ENCODE measurements around the gene TCTN2. TPM values are rescaled to one million over a fixed set of nuclear protein-coding genes. Genes with fewer than 3 reads are reported as not detected.

The TCTN2 gene
- total RNA-seq, 1 experiment from 2014 or later = 14.7 TPM

GRCh38 chr12:123681605-123682004, 10.7 kb downstream of the TCTN2 start:
- CTCF ChIA-PET = no interaction called here

GRCh38 chr12:123683964-123684363, 13.1 kb downstream of the TCTN2 start:
- ATAC-seq (no peak), DNase-seq (ENCODE audit: low read depth, low spot score) (no peak)
- TF ChIP-seq POLR2AphosphoS5 (IDR thresholded peaks at IDR 0.05; ENCODE audit: low read depth, low read length) = no peak
- no peak for TF ChIP-seq CTCF (IDR thresholded peaks at IDR 0.05)
- TF ChIP-seq SIN3A (IDR thresholded peaks at IDR 0.05; ENCODE audit: borderline replicate concordance, insufficient read depth, low read depth, low read length) = no peak
- TF ChIP-seq TCF7L2 (IDR thresholded peaks at IDR 0.05; ENCODE audit: low read depth, low read length) = no peak
- TF ChIP-seq REST (IDR thresholded peaks at IDR 0.05; ENCODE audit: insufficient read depth in 1 of 2, low read depth in 2 of 2, low read length in 1 of 2) = no peak
- BruUV-seq (replicated peaks) = no TSS peak
- Histone ChIP-seq H3K27me3 (ENCODE audit: control insufficient read depth, insufficient read depth, low read length) (no peaks in the 10 kb centered on the region), H3K9me3 (ENCODE audit: control insufficient read depth, insufficient read depth, low read depth, low read length) (no peaks in the 10 kb centered on the region), H3K4me1 (ENCODE audit: control insufficient read depth, insufficient read depth, low read length) (no peaks in the 10 kb centered on the region), H3K27ac (ENCODE audit: low read length) (no peak overlapping the region), H3K4me3 (ENCODE audit: low read depth in 2 of 2, low read length in 2 of 2) (no peak overlapping the region), H3K36me3 (ENCODE audit: control insufficient read depth, insufficient read depth, low read length) (no peaks in the 10 kb centered on the region)
- intact Hi-C loops (cut with micrococcal nuclease; ENCODE audit: unreplicated experiment) = no loop called here
- in situ Hi-C loops (cut with HindIII; ENCODE audit: low pct_unique_long_range_greater_than_20kb, low sequenced_read_pairs) = no loop called here
- ChIA-PET CTCF (no interaction called here), POLR2A (no interaction called here)

More at GRCh38 chr12:123681605-123682004, 10.7 kb downstream of the TCTN2 start:
- no peaks in the 10 kb centered on the region for H3K36me3 ChIP-seq (ENCODE audit: control insufficient read depth, insufficient read depth, low read length)
- H3K27me3 ChIP-seq (ENCODE audit: control insufficient read depth, insufficient read depth, low read length) = no peaks in the 10 kb centered on the region
- no peaks in the 10 kb centered on the region for H3K4me1 ChIP-seq (ENCODE audit: control insufficient read depth, insufficient read depth, low read length)
- ATAC-seq (no peak), DNase-seq (ENCODE audit: low read depth, low spot score) (no peak)
- H3K4me3 ChIP-seq (ENCODE audit: low read depth in 2 of 2, low read length in 2 of 2) = no peak overlapping the region
- TF ChIP-seq POLR2AphosphoS5 (IDR thresholded peaks at IDR 0.05; ENCODE audit: low read depth, low read length) = no peak
- no peak for TF ChIP-seq REST (IDR thresholded peaks at IDR 0.05; ENCODE audit: insufficient read depth in 1 of 2, low read depth in 2 of 2, low read length in 1 of 2)
- no peak for TF ChIP-seq CTCF (IDR thresholded peaks at IDR 0.05)
- TF ChIP-seq TCF7L2 (IDR thresholded peaks at IDR 0.05; ENCODE audit: low read depth, low read length) = no peak
- no peak for TF ChIP-seq SIN3A (IDR thresholded peaks at IDR 0.05; ENCODE audit: borderline replicate concordance, insufficient read depth, low read depth, low read length)
- H3K27ac ChIP-seq (ENCODE audit: low read length) = no peak overlapping the region
- BruUV-seq (replicated peaks) = no TSS peak
- in situ Hi-C loops (cut with HindIII; ENCODE audit: low pct_unique_long_range_greater_than_20kb, low sequenced_read_pairs) (no loop called here), intact Hi-C loops (cut with micrococcal nuclease; ENCODE audit: unreplicated experiment) (no loop called here)
- no peaks in the 10 kb centered on the region for H3K9me3 ChIP-seq (ENCODE audit: control insufficient read depth, insufficient read depth, low read depth, low read length)
- POLR2A ChIA-PET = no interaction called here
